CD8-positive, alpha-beta memory T cell (primary cell): ENCODE measurements around the gene CFAP47. TPM values are rescaled to one million over a fixed set of nuclear protein-coding genes. Genes with fewer than 3 reads are reported as not detected.

ENCODE experiments used
- CTCF ChIA-PET: fragments of 350-600 bp; sonication (Branson Sonifier 250); formaldehyde crosslinking; loops from one replicate; lab custom pipeline; 2021; ENCODE audit warnings: antibody characterized with exemption; lab: Charles Lee
- POLR2A ChIA-PET: fragments of 350-600 bp; sonication (Branson Sonifier 250); formaldehyde crosslinking; loops from one replicate; lab custom pipeline; 2021; ENCODE audit warnings: antibody characterized with exemption; lab: Charles Lee
- DNase-seq, 5 donors: peaks; one replicate each; pipeline versions ENCODE4 v3.0.0 to v3.0.0-alpha.2; 2020 to 2022; ENCODE audit warnings: mixed read lengths in 1 of 5
- H3K27ac ChIP-seq: one replicate; pipeline ENCODE4 v1.7.0; 2013; ENCODE audit warnings: low read depth, mild to moderate bottlenecking, low read length, moderate library complexity
- H3K27me3 ChIP-seq: 2 replicates; pipeline ENCODE4 v1.7.0; 2013; ENCODE audit warnings: low read length, mild to moderate bottlenecking; ENCODE audit not compliant: insufficient read depth, poor library complexity, severe bottlenecking
- H3K36me3 ChIP-seq: 2 replicates; pipeline ENCODE4 v1.7.0; 2013; ENCODE audit warnings: mild to moderate bottlenecking, low read length, moderate library complexity; ENCODE audit not compliant: insufficient read depth
- H3K4me1 ChIP-seq: 2 replicates; pipeline ENCODE4 v1.7.0; 2013; ENCODE audit warnings: mild to moderate bottlenecking, low read length, moderate library complexity; ENCODE audit not compliant: insufficient read depth
- H3K4me3 ChIP-seq: 2 replicates; pipeline ENCODE4 v1.7.0; 2013; ENCODE audit warnings: mild to moderate bottlenecking, low read length
- H3K9me3 ChIP-seq: 2 replicates; pipeline ENCODE4 v1.7.0; 2013; ENCODE audit warnings: mild to moderate bottlenecking, low read length
- H3K27ac Mint-ChIP-seq, 8 donors: one replicate each; pipeline ENCODE4 v1.8.0; 2020 to 2021; ENCODE audit warnings: mixed read lengths in 8 of 8, mild to moderate bottlenecking in 6 of 8, inconsistent platforms in 3 of 8, moderate library complexity in 3 of 8
- H3K27me3 Mint-ChIP-seq, 2 donors: one replicate each; pipeline ENCODE4 v1.8.0; 2020 to 2021; ENCODE audit warnings: mixed read lengths in 2 of 2, mild to moderate bottlenecking in 1 of 2, moderate library complexity in 1 of 2
- H3K36me3 Mint-ChIP-seq, 3 donors: one replicate each; pipeline ENCODE4 v1.8.0; 2020 to 2021; ENCODE audit warnings: mixed read lengths in 3 of 3, inconsistent platforms in 1 of 3, mild to moderate bottlenecking in 1 of 3
- H3K4me1 Mint-ChIP-seq, 3 donors: one replicate each; pipeline ENCODE4 v1.8.0; 2020 to 2021; ENCODE audit warnings: mixed read lengths in 3 of 3, inconsistent platforms in 1 of 3, mild to moderate bottlenecking in 1 of 3
- H3K4me3 Mint-ChIP-seq, 7 donors: one replicate each; pipeline ENCODE4 v1.8.0; 2020 to 2021; ENCODE audit warnings: mixed read lengths in 7 of 7, mild to moderate bottlenecking in 6 of 7, moderate library complexity in 4 of 7, inconsistent platforms in 2 of 7
- H3K9me3 Mint-ChIP-seq, 5 donors: one replicate each; pipeline ENCODE4 v1.8.0; 2020 to 2022; ENCODE audit warnings: mixed read lengths in 5 of 5, mild to moderate bottlenecking in 3 of 5, moderate library complexity in 2 of 5, inconsistent platforms in 1 of 5
- polyA plus RNA-seq: library from polyadenylated mRNA; unstranded; fragments of 300-500 nt; fragmentation: Illumina TruSeq; gene quantifications from one replicate; pipeline ENCODE4 v1.2.3, GENCODE V29; 2021
- total RNA-seq, 2 experiments: library from RNA; stranded (reverse); gene quantifications; one replicate each; pipeline ENCODE4 v1.2.3, GENCODE V29; 2021

CFAP47 gene
- total and polyA plus RNA-seq, 3 experiments from 2014 or later = not detected

DNA sequence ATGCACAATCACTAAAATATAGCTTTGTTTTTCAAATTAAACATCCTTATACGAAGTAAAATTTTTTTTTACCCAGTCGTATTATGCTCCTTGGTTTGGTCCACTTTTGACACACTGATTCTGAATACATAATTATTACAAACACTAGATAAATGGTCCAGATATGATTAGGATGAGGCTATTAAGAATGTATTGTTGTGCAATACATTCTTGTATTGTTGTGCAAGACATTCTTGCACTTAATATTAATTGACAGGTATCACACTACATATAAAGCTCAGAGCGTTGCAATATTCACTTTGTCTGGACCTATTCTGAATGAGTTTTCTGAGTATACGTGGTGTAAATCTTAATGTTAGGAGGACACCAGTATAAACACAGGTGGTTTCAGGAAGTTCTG, 464.0 kb downstream of the CFAP47 start:
- Histone ChIP-seq H3K9me3 (no peaks in the 10 kb centered on the region), H3K36me3 (no peaks in the 10 kb centered on the region), H3K4me3 (no peak overlapping the region), H3K27me3 (no peaks in the 10 kb centered on the region), H3K27ac (no peak overlapping the region), H3K4me1 (no peaks in the 10 kb centered on the region)
- H3K27ac Mint-ChIP-seq = no peak overlapping the region
- peaks cover 0 to 9% (median 0%) of the 10 kb centered on the region in 5 donors for H3K9me3 Mint-ChIP-seq
- ChIA-PET CTCF (no interaction called here), POLR2A (no interaction called here)
- DNase-seq = no peak
- H3K4me3 Mint-ChIP-seq = no peak overlapping the region
- no peaks in the 10 kb centered on the region for H3K36me3 Mint-ChIP-seq
- no peaks in the 10 kb centered on the region for H3K4me1 Mint-ChIP-seq
- H3K27me3 Mint-ChIP-seq = no peaks in the 10 kb centered on the region

- H3K9me3 Mint-ChIP-seq = peaks cover 0 to 6% (median 0%) of the 10 kb centered on the region in 5 donors
- no peak for DNase-seq
- no peaks in the 10 kb centered on the region for H3K27me3 Mint-ChIP-seq
- H3K4me1 ChIP-seq = no peaks in the 10 kb centered on the region
- ChIA-PET CTCF (no interaction called here), POLR2A (no interaction called here)
- no peak overlapping the region for H3K27ac Mint-ChIP-seq
- no peaks in the 10 kb centered on the region for H3K9me3 ChIP-seq
- H3K4me3 Mint-ChIP-seq = no peak overlapping the region
- no peaks in the 10 kb centered on the region for H3K27me3 ChIP-seq
- no peaks in the 10 kb centered on the region for H3K4me1 Mint-ChIP-seq
- no peak overlapping the region for H3K4me3 ChIP-seq
- no peak overlapping the region for H3K27ac ChIP-seq
- no peaks in the 10 kb centered on the region for H3K36me3 Mint-ChIP-seq
- H3K36me3 ChIP-seq = no peaks in the 10 kb centered on the region
Observed at GRCh38 chrX:36388901-36389300, 469.4 kb downstream of the CFAP47 start.

DNA sequence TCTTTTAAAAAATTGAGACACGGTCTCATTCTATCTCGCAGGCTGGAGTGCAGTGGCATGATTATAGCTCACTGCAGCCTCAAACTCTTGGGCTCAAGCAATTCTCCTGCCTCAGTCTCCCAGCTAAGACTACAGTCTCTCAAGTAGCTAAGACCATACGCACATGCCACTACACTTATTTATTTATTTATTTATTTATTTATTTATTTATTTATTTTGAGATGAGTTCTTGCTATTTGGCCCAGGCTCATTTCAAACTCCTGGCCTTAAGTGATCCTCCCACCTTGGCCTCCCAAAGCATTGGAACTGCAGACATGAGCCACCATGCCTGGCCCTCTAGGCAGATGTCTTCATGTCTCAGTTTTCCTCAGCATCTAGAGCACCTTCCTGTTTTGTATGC, 482.2 kb downstream of the CFAP47 start:
- H3K4me1 ChIP-seq = no peaks in the 10 kb centered on the region
- no peaks in the 10 kb centered on the region for H3K36me3 ChIP-seq
- ChIA-PET CTCF (no interaction called here), POLR2A (no interaction called here)
- H3K27me3 Mint-ChIP-seq = no peaks in the 10 kb centered on the region
- H3K36me3 Mint-ChIP-seq = no peaks in the 10 kb centered on the region
- no peak for DNase-seq
- H3K4me3 ChIP-seq = no peak overlapping the region
- H3K27ac ChIP-seq = no peak overlapping the region
- H3K27me3 ChIP-seq = no peaks in the 10 kb centered on the region
- H3K9me3 ChIP-seq = no peaks in the 10 kb centered on the region
- H3K4me3 Mint-ChIP-seq = no peak overlapping the region
- H3K4me1 Mint-ChIP-seq = no peaks in the 10 kb centered on the region
- no peak overlapping the region for H3K27ac Mint-ChIP-seq
- H3K9me3 Mint-ChIP-seq = peaks cover 0 to 3% (median 0%) of the 10 kb centered on the region in 5 donors

- Histone ChIP-seq H3K27me3 (no peaks in the 10 kb centered on the region), H3K27ac (no peak overlapping the region), H3K36me3 (no peaks in the 10 kb centered on the region), H3K4me3 (no peak overlapping the region), H3K9me3 (no peaks in the 10 kb centered on the region), H3K4me1 (no peaks in the 10 kb centered on the region)
- DNase-seq = no peak
- no peaks in the 10 kb centered on the region for H3K27me3 Mint-ChIP-seq
- no peak overlapping the region for H3K27ac Mint-ChIP-seq
- H3K36me3 Mint-ChIP-seq = no peaks in the 10 kb centered on the region
- CTCF ChIA-PET = no interaction called here
- POLR2A ChIA-PET = no interaction called here
- peaks cover 0 to 5% (median 0%) of the 10 kb centered on the region in 5 donors for H3K9me3 Mint-ChIP-seq
- no peak overlapping the region for H3K4me3 Mint-ChIP-seq
- H3K4me1 Mint-ChIP-seq = no peaks in the 10 kb centered on the region
Observed at GRCh38 chrX:36407836-36408235, 488.3 kb downstream of the CFAP47 start.

DNA sequence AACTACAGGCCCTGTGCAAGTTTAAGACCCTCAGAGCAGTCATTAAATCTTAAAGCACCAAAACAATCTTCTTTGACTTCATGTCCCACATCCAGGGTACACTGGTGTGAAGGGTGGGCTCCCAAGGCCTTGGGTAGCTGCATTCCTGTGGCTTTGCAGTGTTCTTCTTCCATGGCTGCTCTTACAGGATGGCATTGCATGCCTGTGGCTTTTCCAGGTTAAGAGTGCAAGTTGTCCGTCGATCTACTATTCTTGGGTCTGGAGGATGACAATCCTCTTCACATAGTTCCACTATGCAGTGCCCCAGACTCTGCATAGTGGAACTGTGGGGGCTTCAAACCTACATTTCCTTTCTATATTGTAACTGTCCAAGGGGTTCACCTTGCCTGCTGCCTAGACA, 494.5 kb downstream of the CFAP47 start:
- Histone ChIP-seq H3K4me3 (no peak overlapping the region), H3K27me3 (no peaks in the 10 kb centered on the region), H3K27ac (no peak overlapping the region), H3K9me3 (no peaks in the 10 kb centered on the region), H3K4me1 (no peaks in the 10 kb centered on the region), H3K36me3 (no peaks in the 10 kb centered on the region)
- ChIA-PET POLR2A (no interaction called here), CTCF (no interaction called here)
- Mint-ChIP-seq H3K36me3 (no peaks in the 10 kb centered on the region), H3K27me3 (peaks cover 0 to 2% of the 10 kb centered on the region in 2 donors), H3K4me3 (no peak overlapping the region), H3K4me1 (no peaks in the 10 kb centered on the region), H3K9me3 (peaks cover 0 to 5% (median 0%) of the 10 kb centered on the region in 5 donors), H3K27ac (no peak overlapping the region)
- DNase-seq = no peak

GRCh38 chrX:36422368-36422767, 502.8 kb downstream of the CFAP47 start:
- Histone ChIP-seq H3K27me3 (no peaks in the 10 kb centered on the region), H3K4me3 (no peak overlapping the region), H3K36me3 (no peaks in the 10 kb centered on the region), H3K4me1 (no peaks in the 10 kb centered on the region), H3K27ac (no peak overlapping the region), H3K9me3 (no peaks in the 10 kb centered on the region)
- H3K27ac Mint-ChIP-seq = no peak overlapping the region
- CTCF ChIA-PET = no interaction called here
- no peak for DNase-seq
- POLR2A ChIA-PET = no interaction called here
- H3K36me3 Mint-ChIP-seq = no peaks in the 10 kb centered on the region
- no peaks in the 10 kb centered on the region for H3K4me1 Mint-ChIP-seq
- no peaks in the 10 kb centered on the region for H3K27me3 Mint-ChIP-seq
- no peak overlapping the region for H3K4me3 Mint-ChIP-seq
- H3K9me3 Mint-ChIP-seq = peaks cover 0 to 2% (median 0%) of the 10 kb centered on the region in 5 donors

GRCh38 chrX:36431819-36432218, 512.3 kb downstream of the CFAP47 start:
- no peaks in the 10 kb centered on the region for H3K4me1 Mint-ChIP-seq
- no peak for DNase-seq
- peaks cover 0 to 4% (median 2%) of the 10 kb centered on the region in 5 donors for H3K9me3 Mint-ChIP-seq
- H3K36me3 ChIP-seq = no peaks in the 10 kb centered on the region
- no peak overlapping the region for H3K4me3 ChIP-seq
- no peaks in the 10 kb centered on the region for H3K4me1 ChIP-seq
- no peak overlapping the region for H3K27ac Mint-ChIP-seq
- H3K27ac ChIP-seq = no peak overlapping the region
- no peaks in the 10 kb centered on the region for H3K27me3 Mint-ChIP-seq
- no peaks in the 10 kb centered on the region for H3K9me3 ChIP-seq
- H3K4me3 Mint-ChIP-seq = no peak overlapping the region
- no peaks in the 10 kb centered on the region for H3K27me3 ChIP-seq
- no peaks in the 10 kb centered on the region for H3K36me3 Mint-ChIP-seq
- CTCF ChIA-PET = no interaction called here
- POLR2A ChIA-PET = no interaction called here

- no peak overlapping the region for H3K27ac ChIP-seq
- no peaks in the 10 kb centered on the region for H3K4me1 ChIP-seq
- no peaks in the 10 kb centered on the region for H3K9me3 ChIP-seq
- H3K4me3 ChIP-seq = no peak overlapping the region
- CTCF ChIA-PET = no interaction called here
- H3K36me3 ChIP-seq = no peaks in the 10 kb centered on the region
- POLR2A ChIA-PET = no interaction called here
- no peaks in the 10 kb centered on the region for H3K27me3 Mint-ChIP-seq
- H3K27ac Mint-ChIP-seq = no peak overlapping the region
- no peaks in the 10 kb centered on the region for H3K4me1 Mint-ChIP-seq
- peaks cover 0 to 4% (median 2%) of the 10 kb centered on the region in 5 donors for H3K9me3 Mint-ChIP-seq
- H3K27me3 ChIP-seq = no peaks in the 10 kb centered on the region
- no peak overlapping the region for H3K4me3 Mint-ChIP-seq
- H3K36me3 Mint-ChIP-seq = no peaks in the 10 kb centered on the region
- no peak for DNase-seq
Observed at GRCh38 chrX:36434522-36434921, 515.0 kb downstream of the CFAP47 start.
